Measurements from ENCODE around the gene MED13L. TPM values are rescaled to one million over a fixed set of nuclear protein-coding genes. Genes with fewer than 3 reads are reported as not detected.

Gene MED13L
- polyA plus RNA-seq, 1 of the 3 experiments (the other 2 are of a cell fraction): 17.1 TPM

GRCh38 chr12:116169071-116169470, 108.4 kb downstream of the MED13L start:
- CTCF ChIA-PET: interaction anchor here (1.5 to 1.7 kb wide), 2 partner anchors 9 to 27 kb away, joined by 3 read pairs; no protein-coding TSS in a partner anchor

DNA sequence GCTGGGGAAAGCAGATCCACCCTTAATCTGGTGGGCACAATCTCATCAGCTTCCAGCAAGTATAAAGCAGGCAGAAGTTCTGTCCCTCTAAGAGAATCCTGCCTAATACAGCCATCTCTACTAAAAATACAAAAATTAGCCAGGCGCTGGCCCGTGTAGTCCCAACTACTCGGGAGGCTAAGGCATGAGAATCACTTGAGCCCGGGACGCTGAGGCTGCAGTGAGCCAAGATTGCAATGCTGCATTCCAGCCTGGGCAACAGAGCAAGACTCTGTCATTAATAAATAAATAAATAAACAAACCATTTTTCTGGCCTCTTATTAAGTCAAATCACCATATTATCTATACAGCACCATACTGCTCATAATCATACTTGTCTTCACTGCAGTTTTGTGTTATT, 111.2 kb downstream of the MED13L start:
- Histone ChIP-seq H3F3A (replicated peaks; ENCODE audit: insufficient read depth) (peaks cover 21% of the 10 kb centered on the region), H3K27me3 (ENCODE audit: insufficient read depth) (no peaks in the 10 kb centered on the region), H3K4me1 (ENCODE audit: control insufficient read depth in 1 of 2, insufficient read depth in 2 of 2, low read depth in 1 of 2, low read length in 1 of 2) (peaks cover 20 to 39% of the 10 kb centered on the region in 2 experiments; a peak in 3 of 4 replicates), H2AFZ (ENCODE audit: low read depth) (no peak overlapping the region), H3K79me2 (ENCODE audit: insufficient read depth) (peaks cover 100% of the 10 kb centered on the region), H3K9me3 (no peaks in the 10 kb centered on the region), H3K4me3 (ENCODE audit: low read depth in 2 of 2, low read length in 1 of 2) (no peak overlapping the region), H3K9ac (no peak overlapping the region), H3K9me2 (no peaks in the 10 kb centered on the region), H3K4me2 (no peak overlapping the region), H3K36me3 (replicated peaks in 1 of 2; ENCODE audit: control insufficient read depth in 1 of 2, insufficient read depth in 2 of 2, low read length in 1 of 2) (no peaks in the 10 kb centered on the region), H3K27ac (ENCODE audit: low read depth in 2 of 2, low read length in 1 of 2) (no peak overlapping the region), H4K20me1 (ENCODE audit: insufficient read depth) (peaks cover 99% of the 10 kb centered on the region)
- WGBS (ENCODE audit: low lambda C conversion rate): 92% methylated on average over 5 of the region's 5 CpGs
- ChIA-PET POLR2A (no interaction called here), CTCF (no interaction called here)
- TF ChIP-seq RXRA (IDR thresholded peaks at IDR 0.05; ENCODE audit: borderline replicate concordance, low read depth) (no peak), ELF1 (IDR thresholded peaks at IDR 0.05) (no peak), CHD2 (IDR thresholded peaks at IDR 0.05; ENCODE audit: low read length, partially characterized antibody) (no peak), JUND (IDR thresholded peaks at IDR 0.05) (no peak), YY1 (IDR thresholded peaks at IDR 0.05; ENCODE audit: low read depth) (no peak), NRF1 (IDR thresholded peaks at IDR 0.05; ENCODE audit: low read depth, low read length) (no peak), POLR2AphosphoS5 (IDR thresholded peaks at IDR 0.05; ENCODE audit: low read depth, low read length) (no peak), EZH2phosphoT487 (IDR thresholded peaks at IDR 0.05; ENCODE audit: borderline replicate concordance, low read depth) (no peak)
- TF ChIP-seq, protein P1, sequence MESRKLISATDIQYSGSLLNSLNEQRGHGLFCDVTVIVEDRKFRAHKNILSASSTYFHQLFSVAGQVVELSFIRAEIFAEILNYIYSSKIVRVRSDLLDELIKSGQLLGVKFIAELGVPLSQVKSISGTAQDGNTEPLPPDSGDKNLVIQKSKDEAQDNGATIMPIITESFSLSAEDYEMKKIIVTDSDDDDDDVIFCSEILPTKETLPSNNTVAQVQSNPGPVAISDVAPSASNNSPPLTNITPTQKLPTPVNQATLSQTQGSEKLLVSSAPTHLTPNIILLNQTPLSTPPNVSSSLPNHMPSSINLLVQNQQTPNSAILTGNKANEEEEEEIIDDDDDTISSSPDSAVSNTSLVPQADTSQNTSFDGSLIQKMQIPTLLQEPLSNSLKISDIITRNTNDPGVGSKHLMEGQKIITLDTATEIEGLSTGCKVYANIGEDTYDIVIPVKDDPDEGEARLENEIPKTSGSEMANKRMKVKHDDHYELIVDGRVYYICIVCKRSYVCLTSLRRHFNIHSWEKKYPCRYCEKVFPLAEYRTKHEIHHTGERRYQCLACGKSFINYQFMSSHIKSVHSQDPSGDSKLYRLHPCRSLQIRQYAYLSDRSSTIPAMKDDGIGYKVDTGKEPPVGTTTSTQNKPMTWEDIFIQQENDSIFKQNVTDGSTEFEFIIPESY (IDR thresholded peaks at IDR 0.05; ENCODE audit: borderline replicate concordance, low read depth): no peak
- TF ChIP-seq, protein P2, sequence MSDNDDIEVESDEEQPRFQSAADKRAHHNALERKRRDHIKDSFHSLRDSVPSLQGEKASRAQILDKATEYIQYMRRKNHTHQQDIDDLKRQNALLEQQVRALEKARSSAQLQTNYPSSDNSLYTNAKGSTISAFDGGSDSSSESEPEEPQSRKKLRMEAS (IDR thresholded peaks at IDR 0.05; ENCODE audit: low read depth): no peak
- TF ChIP-seq, protein P3, sequence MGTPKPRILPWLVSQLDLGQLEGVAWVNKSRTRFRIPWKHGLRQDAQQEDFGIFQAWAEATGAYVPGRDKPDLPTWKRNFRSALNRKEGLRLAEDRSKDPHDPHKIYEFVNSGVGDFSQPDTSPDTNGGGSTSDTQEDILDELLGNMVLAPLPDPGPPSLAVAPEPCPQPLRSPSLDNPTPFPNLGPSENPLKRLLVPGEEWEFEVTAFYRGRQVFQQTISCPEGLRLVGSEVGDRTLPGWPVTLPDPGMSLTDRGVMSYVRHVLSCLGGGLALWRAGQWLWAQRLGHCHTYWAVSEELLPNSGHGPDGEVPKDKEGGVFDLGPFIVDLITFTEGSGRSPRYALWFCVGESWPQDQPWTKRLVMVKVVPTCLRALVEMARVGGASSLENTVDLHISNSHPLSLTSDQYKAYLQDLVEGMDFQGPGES (IDR thresholded peaks at IDR 0.05; ENCODE audit: low read depth, low read length): no peak
- no peak for DNase-seq

More at GRCh38 chr12:116169071-116169470, 108.4 kb downstream of the MED13L start:
- Histone ChIP-seq H3K4me1 (ENCODE audit: control insufficient read depth in 1 of 2, insufficient read depth in 2 of 2, low read depth in 1 of 2, low read length in 1 of 2) (peaks cover 17 to 44% of the 10 kb centered on the region in 2 experiments; a peak in 3 of 4 replicates), H2AFZ (ENCODE audit: low read depth) (no peak overlapping the region), H3K27me3 (ENCODE audit: insufficient read depth) (no peaks in the 10 kb centered on the region), H3K4me2 (no peak overlapping the region), H3K27ac (ENCODE audit: low read depth in 2 of 2, low read length in 1 of 2) (no peak overlapping the region), H3K9ac (no peak overlapping the region), H3K36me3 (replicated peaks in 1 of 2; ENCODE audit: control insufficient read depth in 1 of 2, insufficient read depth in 2 of 2, low read length in 1 of 2) (no peaks in the 10 kb centered on the region), H4K20me1 (ENCODE audit: insufficient read depth) (peaks cover 99% of the 10 kb centered on the region), H3K9me2 (no peaks in the 10 kb centered on the region), H3F3A (replicated peaks; ENCODE audit: insufficient read depth) (peaks cover 32% of the 10 kb centered on the region), H3K4me3 (ENCODE audit: low read depth in 2 of 2, low read length in 1 of 2) (no peak overlapping the region), H3K9me3 (no peaks in the 10 kb centered on the region), H3K79me2 (ENCODE audit: insufficient read depth) (peaks cover 100% of the 10 kb centered on the region)
- DNase-seq: no peak
- no peak for TF ChIP-seq ELF1 (IDR thresholded peaks at IDR 0.05)
- no peak for TF ChIP-seq RXRA (IDR thresholded peaks at IDR 0.05; ENCODE audit: borderline replicate concordance, low read depth)
- TF ChIP-seq, protein P4, sequence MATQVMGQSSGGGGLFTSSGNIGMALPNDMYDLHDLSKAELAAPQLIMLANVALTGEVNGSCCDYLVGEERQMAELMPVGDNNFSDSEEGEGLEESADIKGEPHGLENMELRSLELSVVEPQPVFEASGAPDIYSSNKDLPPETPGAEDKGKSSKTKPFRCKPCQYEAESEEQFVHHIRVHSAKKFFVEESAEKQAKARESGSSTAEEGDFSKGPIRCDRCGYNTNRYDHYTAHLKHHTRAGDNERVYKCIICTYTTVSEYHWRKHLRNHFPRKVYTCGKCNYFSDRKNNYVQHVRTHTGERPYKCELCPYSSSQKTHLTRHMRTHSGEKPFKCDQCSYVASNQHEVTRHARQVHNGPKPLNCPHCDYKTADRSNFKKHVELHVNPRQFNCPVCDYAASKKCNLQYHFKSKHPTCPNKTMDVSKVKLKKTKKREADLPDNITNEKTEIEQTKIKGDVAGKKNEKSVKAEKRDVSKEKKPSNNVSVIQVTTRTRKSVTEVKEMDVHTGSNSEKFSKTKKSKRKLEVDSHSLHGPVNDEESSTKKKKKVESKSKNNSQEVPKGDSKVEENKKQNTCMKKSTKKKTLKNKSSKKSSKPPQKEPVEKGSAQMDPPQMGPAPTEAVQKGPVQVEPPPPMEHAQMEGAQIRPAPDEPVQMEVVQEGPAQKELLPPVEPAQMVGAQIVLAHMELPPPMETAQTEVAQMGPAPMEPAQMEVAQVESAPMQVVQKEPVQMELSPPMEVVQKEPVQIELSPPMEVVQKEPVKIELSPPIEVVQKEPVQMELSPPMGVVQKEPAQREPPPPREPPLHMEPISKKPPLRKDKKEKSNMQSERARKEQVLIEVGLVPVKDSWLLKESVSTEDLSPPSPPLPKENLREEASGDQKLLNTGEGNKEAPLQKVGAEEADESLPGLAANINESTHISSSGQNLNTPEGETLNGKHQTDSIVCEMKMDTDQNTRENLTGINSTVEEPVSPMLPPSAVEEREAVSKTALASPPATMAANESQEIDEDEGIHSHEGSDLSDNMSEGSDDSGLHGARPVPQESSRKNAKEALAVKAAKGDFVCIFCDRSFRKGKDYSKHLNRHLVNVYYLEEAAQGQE (IDR thresholded peaks at IDR 0.05; ENCODE audit: low read depth, low read length): no peak
- no peak for TF ChIP-seq GABPA (IDR thresholded peaks at IDR 0.05; ENCODE audit: low read depth)
- TF ChIP-seq EZH2phosphoT487 (IDR thresholded peaks at IDR 0.05; ENCODE audit: borderline replicate concordance, low read depth): no peak
- TF ChIP-seq, protein P1 (IDR thresholded peaks at IDR 0.05; ENCODE audit: borderline replicate concordance, low read depth): no peak
- TF ChIP-seq, protein P2 (IDR thresholded peaks at IDR 0.05; ENCODE audit: low read depth): no peak
- POLR2A ChIA-PET: no interaction called here
- WGBS (ENCODE audit: low lambda C conversion rate): 98% methylated on average over 1 of the region's 1 CpG

All from SK-N-SH (cell line).